GM12875 (cell line): ENCODE measurements around the gene LRP4.

Experiments
- H3K4me3 ChIP-seq: one replicate; pipeline ENCODE4 v1.5.1; 2011; ENCODE audit warnings: low read depth, low read length, control low read depth
- CTCF ChIP-seq: IDR thresholded peaks from 2 replicates; pipeline ENCODE4 v1.5.1; 2011; ENCODE audit warnings: low read depth, mild to moderate bottlenecking, control low read depth, inconsistent platforms, low read length, moderate library complexity, borderline replicate concordance; ENCODE audit not compliant: insufficient read depth

Gene LRP4

DNA sequence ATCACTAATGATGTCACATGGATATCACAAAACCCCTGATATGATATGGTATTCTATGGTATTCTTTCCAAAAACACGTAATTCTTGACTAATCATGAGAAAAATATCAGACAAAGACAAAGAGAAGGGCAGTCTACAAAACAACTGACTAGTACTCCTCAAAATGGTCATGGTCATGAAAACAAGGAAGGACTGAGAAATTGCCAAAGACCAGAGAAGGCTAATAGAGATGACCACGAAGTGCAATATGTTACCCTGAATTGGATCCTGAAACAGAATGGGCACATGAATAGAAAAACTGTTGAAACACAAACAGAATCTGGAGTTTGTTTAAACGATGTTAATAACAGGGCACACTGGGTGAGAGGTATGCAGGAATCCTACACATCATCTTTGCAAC lies 82.5 kb downstream of the LRP4 start:
- TF ChIP-seq CTCF, result no peak
- no peak overlapping the region for H3K4me3 ChIP-seq

- H3K4me3 ChIP-seq, result no peak overlapping the region
- no peak for TF ChIP-seq CTCF
Measured at GRCh38 chr11:46834821-46835220, 83.5 kb downstream of the LRP4 start.

- no peak for TF ChIP-seq CTCF
- no peak overlapping the region for H3K4me3 ChIP-seq
Measured at GRCh38 chr11:46832511-46833214, 85.7 kb downstream of the LRP4 start.

DNA sequence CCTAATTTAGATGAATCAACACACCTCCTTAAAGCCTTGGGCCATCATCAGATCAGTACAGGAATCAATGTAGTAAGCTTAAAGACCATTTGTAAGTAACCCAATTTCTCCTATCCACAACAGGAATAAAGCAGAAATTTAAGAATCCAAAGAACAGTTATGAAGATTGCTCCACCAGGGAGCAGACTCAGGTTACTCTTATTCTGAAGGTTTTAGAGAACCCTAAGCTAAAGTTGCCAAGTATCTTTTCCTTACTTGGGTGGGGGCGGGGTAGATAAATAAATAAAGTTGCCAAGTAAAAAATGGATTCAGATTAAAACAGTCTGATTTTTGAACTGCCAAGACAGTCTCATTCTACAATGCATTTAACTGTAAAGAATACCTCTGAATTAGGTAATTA lies 90.4 kb downstream of the LRP4 start:
- no peak overlapping the region for H3K4me3 ChIP-seq
- no peak for TF ChIP-seq CTCF

GRCh38 chr11:46826310-46827044 lies 91.9 kb downstream of the LRP4 start:
- no peak overlapping the region for H3K4me3 ChIP-seq
- no peak for TF ChIP-seq CTCF

DNA sequence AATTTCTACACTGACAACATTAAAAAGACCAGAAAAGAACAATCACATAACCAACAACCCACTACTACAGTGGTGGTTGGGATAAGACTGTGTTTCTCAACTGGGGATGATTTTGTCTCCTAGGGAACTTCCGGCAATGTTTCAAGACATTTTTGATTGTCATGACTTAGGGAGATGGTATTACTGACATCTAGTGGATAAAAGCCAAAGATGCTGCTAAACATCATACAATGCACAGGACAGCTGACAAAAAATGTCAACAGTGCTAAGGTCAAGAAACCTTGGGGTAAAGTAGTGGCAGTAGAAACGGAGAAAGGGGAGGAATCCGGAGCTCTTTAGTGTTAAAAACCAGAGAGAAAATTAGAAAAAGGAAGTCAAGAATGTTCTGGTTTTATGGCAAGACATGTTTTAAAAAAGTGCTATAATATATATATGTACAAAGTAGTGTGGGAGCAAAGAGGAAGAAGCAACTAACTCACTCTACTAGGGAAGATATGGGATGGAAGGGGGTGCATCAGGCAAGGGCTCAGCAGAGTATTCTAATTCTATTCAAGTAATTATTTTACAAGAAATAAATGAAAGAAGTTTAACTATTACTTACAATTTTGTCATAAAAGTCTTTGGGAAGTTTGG lies 109.4 kb downstream of the LRP4 start:
- H3K4me3 ChIP-seq, result no peak overlapping the region
- TF ChIP-seq CTCF, result peak; percentile 33; the same call in 1 of the 2 replicates
